Measurements from ENCODE around the gene PCBD1.

PCBD1 gene

DNA sequence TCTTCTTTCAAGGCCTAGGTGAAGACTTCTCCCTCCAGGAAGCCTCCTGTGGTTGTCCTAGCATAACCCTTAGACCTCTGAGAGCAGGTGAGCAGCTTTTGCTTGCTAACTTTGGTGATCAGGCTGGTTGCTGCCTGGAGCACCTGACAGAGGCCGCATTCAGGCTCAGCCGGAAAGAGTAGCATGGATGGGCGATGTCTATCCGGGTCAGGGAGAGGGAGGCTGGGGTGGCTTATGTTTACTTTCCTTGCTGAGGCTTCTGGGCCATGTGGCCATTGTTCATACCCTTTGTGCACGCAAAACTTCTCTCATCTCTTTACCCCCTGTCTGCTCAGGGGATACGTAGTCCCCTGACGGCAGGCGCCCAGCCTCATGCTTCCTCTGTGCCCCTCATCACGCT, 27.4 kb upstream of the PCBD1 start:
- TF ChIP-seq, protein P1, sequence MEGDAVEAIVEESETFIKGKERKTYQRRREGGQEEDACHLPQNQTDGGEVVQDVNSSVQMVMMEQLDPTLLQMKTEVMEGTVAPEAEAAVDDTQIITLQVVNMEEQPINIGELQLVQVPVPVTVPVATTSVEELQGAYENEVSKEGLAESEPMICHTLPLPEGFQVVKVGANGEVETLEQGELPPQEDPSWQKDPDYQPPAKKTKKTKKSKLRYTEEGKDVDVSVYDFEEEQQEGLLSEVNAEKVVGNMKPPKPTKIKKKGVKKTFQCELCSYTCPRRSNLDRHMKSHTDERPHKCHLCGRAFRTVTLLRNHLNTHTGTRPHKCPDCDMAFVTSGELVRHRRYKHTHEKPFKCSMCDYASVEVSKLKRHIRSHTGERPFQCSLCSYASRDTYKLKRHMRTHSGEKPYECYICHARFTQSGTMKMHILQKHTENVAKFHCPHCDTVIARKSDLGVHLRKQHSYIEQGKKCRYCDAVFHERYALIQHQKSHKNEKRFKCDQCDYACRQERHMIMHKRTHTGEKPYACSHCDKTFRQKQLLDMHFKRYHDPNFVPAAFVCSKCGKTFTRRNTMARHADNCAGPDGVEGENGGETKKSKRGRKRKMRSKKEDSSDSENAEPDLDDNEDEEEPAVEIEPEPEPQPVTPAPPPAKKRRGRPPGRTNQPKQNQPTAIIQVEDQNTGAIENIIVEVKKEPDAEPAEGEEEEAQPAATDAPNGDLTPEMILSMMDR (IDR thresholded peaks at IDR 0.05; ENCODE audit: low read depth, low read length, missing control alignments): no peak
- H3K27me3 ChIP-seq (replicated peaks): peaks cover 18% of the 10 kb centered on the region
- H3K36me3 ChIP-seq (replicated peaks): no peaks in the 10 kb centered on the region
- no peak for DNase-seq
- no peak overlapping the region for H3K4me3 ChIP-seq (ENCODE audit: low read depth, low read length)
- H3K27ac ChIP-seq: no peak overlapping the region
- in situ Hi-C loops (cut with HindIII; ENCODE audit: low pct_ligation_motif_present, low sequenced_read_pairs): no loop called here

DNA sequence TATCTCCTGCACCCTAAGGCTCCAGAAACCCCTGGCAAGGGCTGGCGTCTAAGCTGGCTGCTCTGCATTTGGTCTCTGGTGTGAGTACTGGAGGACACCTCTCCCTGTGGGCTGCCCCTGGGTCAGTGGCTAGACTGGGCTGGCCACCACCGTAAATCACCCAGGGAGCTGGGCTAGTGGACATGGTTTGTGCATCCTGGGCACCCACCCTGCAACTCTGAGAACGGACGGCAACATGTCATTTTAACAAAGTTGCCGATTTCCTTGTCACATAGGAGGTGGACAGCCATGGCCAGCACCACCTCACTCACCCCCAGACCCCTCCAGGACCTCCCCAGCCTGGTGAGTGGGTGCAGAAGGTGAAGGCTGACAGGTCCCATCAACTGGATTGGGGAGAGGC, 26.8 kb upstream of the PCBD1 start:
- Histone ChIP-seq H3K27me3 (replicated peaks) (peaks cover 18% of the 10 kb centered on the region), H3K27ac (no peak overlapping the region), H3K36me3 (replicated peaks) (no peaks in the 10 kb centered on the region), H3K4me3 (ENCODE audit: low read depth, low read length) (no peak overlapping the region)
- TF ChIP-seq, protein P1 (IDR thresholded peaks at IDR 0.05; ENCODE audit: low read depth, low read length, missing control alignments): no peak
- no peak for DNase-seq
- in situ Hi-C loops (cut with HindIII; ENCODE audit: low pct_ligation_motif_present, low sequenced_read_pairs): no loop called here

DNA sequence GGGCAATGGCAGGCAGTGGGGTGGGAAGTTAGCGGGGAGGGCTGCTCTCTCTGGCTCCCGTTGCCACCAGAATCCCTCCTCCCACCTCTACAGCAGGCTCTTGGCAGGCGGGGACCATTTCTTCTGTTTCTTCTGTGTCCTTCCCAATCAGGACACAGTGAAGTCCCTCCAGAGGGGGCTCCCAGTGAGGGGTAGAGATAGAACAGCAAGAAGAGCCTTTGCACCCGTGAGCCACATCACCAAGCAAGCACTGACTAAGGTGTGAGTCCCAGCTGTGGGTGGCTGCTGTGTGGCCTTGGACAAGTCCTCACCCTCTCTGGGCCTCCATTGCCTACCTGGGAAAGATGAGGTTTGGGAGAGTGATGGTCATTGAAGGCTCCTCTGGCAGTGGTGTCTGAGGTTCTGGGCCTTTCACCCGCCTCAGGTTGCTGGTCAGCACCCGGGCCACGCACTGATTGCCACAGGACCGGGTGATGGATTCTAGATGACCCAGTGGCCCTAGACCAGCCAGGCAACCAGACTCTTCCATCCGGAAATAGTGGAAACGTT, 26.0 kb upstream of the PCBD1 start:
- Histone ChIP-seq H3K27ac (no peak overlapping the region), H3K36me3 (replicated peaks) (no peaks in the 10 kb centered on the region), H3K4me3 (ENCODE audit: low read depth, low read length) (no peak overlapping the region), H3K27me3 (replicated peaks) (peaks cover 18% of the 10 kb centered on the region)
- TF ChIP-seq, protein P1 (IDR thresholded peaks at IDR 0.05; ENCODE audit: low read depth, low read length, missing control alignments): no peak
- in situ Hi-C loops (cut with HindIII; ENCODE audit: low pct_ligation_motif_present, low sequenced_read_pairs): no loop called here
- no peak for DNase-seq

DNA sequence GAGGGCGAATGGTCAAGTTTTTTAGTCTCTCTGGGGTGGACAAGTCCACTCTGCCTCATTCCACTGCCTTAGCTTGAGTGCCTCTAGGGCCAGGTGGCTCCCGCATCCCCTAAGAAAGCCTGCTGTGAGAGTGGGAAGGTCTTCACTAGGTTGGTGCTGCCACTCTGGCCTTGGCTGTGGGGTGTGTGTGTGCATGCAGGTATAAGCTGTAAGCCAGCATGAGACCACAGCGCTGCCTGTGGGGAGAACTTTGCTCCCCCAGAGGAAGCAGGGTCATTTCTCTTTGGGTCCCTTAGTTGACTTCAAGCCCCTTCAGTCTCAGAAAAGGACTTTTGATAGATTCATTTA, 25.5 kb upstream of the PCBD1 start:
- peaks cover 16% of the 10 kb centered on the region for H3K27me3 ChIP-seq (replicated peaks)
- in situ Hi-C loops (cut with HindIII; ENCODE audit: low pct_ligation_motif_present, low sequenced_read_pairs): no loop called here
- no peak overlapping the region for H3K27ac ChIP-seq
- no peaks in the 10 kb centered on the region for H3K36me3 ChIP-seq (replicated peaks)
- no peak overlapping the region for H3K4me3 ChIP-seq (ENCODE audit: low read depth, low read length)
- TF ChIP-seq, protein P1 (IDR thresholded peaks at IDR 0.05; ENCODE audit: low read depth, low read length, missing control alignments): no peak
- DNase-seq: no peak

DNA sequence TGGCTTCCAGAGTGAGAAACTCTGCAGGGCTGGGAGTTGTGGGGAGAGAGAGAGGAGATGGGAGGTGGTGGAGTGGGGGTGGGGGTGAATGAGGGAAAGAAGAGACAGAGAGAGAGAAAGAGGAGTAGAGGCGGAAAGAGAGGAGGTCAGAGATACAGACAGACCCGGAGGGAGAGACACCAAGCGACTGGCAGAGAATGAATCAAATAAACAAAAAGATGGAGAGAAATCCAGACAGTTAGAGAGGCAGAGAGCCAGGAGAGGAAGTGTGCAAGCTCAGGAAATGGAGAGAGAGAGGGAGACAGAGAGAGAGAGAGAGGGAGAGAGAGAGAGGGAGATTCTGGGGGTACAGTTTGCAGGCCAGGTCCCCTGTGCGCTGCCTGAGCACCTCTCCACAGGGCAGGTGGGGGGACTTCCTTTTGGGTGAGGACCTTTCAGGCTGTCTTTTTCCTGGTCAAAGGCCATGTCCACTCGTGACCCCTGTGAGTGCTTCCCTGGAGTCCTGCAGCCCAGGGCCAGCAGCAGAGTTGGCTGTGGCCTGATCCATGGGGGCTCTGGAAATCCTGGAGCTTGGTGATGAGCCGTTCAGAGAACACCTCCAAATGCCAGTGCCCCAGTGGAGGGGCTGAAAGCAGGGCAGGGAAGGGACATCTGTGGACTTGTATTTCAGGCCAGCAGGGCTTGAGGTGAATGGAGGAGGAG, 25.0 kb upstream of the PCBD1 start:
- Histone ChIP-seq H3K36me3 (replicated peaks) (no peaks in the 10 kb centered on the region), H3K4me3 (ENCODE audit: low read depth, low read length) (no peak overlapping the region), H3K27me3 (replicated peaks) (peaks cover 16% of the 10 kb centered on the region), H3K27ac (no peak overlapping the region)
- TF ChIP-seq, protein P1 (IDR thresholded peaks at IDR 0.05; ENCODE audit: low read depth, low read length, missing control alignments): no peak
- no peak for DNase-seq
- in situ Hi-C loops (cut with HindIII; ENCODE audit: low pct_ligation_motif_present, low sequenced_read_pairs): no loop called here

DNA sequence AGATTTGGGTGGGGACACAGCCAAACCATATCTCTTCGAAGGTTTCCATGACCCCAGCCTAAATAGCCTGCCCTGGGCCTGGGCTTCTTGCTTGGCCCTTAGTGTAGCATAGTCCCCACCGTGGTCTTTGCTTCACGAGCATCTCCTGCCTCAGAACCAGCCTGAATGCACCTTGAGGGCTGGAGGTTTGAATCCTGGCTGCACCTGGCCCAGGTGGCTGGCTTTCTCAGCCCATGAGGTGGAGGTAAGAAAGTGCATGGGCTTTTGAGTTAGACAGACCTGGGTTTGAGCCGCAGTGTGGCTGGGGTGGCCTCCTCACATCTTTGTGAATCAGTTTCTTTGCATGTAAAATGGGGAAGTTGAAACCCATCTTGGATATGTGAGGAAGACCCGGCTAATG, 24.2 kb upstream of the PCBD1 start:
- in situ Hi-C loops (cut with HindIII; ENCODE audit: low pct_ligation_motif_present, low sequenced_read_pairs): no loop called here
- H3K36me3 ChIP-seq (replicated peaks): no peaks in the 10 kb centered on the region
- H3K4me3 ChIP-seq (ENCODE audit: low read depth, low read length): no peak overlapping the region
- DNase-seq: no peak
- H3K27ac ChIP-seq: no peak overlapping the region
- TF ChIP-seq, protein P1 (IDR thresholded peaks at IDR 0.05; ENCODE audit: low read depth, low read length, missing control alignments): no peak
- H3K27me3 ChIP-seq (replicated peaks): peaks cover 16% of the 10 kb centered on the region

Data from brain microvascular endothelial cell (primary cell).